Fibroblast of pulmonary artery (primary cell): ENCODE data around the gene SLC37A4.
"Not testable (repeated sequence)": the region's sequence is repeated elsewhere in the genome, so short reads cannot be mapped to it uniquely, and the experiment has no call there.

Experiments
- DNase-seq: peaks from one replicate; pipeline ENCODE4 v3.0.0-alpha.2; 2010; ENCODE audit warnings: low read depth
- H3K4me3 ChIP-seq: replicated peaks from 2 replicates; pipeline ENCODE4 v1.5.1; 2011; ENCODE audit warnings: low read depth, mild to moderate bottlenecking, control low read depth, low read length, moderate library complexity
- TF ChIP-seq, protein P1 (sequence below): IDR thresholded peaks from 2 replicates; pipeline ENCODE4 v1.5.1; 2011; ENCODE audit warnings: mild to moderate bottlenecking, control low read depth, low read length, inconsistent platforms; ENCODE audit errors: missing control alignments

The SLC37A4 gene

DNA sequence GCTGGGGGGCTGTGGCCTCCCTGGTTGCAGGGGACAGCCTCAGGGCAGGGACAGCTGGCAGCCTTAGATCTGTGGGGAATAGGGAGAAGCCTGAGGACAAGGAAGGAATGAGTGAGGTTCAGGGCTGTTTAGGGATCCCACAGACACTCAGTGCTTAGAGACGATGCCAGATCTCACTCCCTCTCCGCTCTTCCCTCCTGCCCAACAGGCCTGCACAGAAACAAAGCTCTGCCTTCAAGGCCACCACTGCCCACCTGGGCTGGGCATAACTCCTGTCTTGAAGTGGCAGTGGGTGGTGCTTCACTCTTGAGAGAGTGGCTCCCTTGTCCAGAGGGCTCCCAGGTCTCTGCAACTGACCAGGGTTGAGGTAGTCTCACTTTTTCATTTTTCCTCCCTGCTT, 45.9 kb downstream of the SLC37A4 start:
- DNase-seq, result no peak
- TF ChIP-seq, protein P1, sequence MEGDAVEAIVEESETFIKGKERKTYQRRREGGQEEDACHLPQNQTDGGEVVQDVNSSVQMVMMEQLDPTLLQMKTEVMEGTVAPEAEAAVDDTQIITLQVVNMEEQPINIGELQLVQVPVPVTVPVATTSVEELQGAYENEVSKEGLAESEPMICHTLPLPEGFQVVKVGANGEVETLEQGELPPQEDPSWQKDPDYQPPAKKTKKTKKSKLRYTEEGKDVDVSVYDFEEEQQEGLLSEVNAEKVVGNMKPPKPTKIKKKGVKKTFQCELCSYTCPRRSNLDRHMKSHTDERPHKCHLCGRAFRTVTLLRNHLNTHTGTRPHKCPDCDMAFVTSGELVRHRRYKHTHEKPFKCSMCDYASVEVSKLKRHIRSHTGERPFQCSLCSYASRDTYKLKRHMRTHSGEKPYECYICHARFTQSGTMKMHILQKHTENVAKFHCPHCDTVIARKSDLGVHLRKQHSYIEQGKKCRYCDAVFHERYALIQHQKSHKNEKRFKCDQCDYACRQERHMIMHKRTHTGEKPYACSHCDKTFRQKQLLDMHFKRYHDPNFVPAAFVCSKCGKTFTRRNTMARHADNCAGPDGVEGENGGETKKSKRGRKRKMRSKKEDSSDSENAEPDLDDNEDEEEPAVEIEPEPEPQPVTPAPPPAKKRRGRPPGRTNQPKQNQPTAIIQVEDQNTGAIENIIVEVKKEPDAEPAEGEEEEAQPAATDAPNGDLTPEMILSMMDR, result no peak

DNA sequence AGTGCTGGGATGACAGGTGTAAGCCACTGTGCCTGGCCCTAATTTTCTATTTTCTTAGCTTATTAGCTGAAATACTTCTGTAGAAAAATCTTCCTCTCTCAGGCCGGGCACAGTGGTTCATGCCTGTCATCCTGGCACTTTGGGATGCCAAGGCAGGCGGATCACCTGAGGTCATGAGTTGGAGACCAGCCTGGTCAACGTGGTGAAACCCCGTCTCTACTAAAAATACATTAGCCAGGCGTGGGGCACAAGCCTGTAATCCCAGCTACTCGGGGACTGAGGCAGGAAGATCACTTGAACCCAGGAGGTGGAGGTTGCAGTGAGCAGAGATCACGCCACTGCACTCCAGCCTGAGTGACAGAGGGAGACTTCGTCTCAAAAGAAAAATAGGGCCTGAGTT, 46.3 kb downstream of the SLC37A4 start:
- not testable (repeated sequence) for H3K4me3 ChIP-seq, DNase-seq

More for the DNA sequence above, 45.9 kb downstream of the SLC37A4 start:
- no peak overlapping the region for H3K4me3 ChIP-seq

DNA sequence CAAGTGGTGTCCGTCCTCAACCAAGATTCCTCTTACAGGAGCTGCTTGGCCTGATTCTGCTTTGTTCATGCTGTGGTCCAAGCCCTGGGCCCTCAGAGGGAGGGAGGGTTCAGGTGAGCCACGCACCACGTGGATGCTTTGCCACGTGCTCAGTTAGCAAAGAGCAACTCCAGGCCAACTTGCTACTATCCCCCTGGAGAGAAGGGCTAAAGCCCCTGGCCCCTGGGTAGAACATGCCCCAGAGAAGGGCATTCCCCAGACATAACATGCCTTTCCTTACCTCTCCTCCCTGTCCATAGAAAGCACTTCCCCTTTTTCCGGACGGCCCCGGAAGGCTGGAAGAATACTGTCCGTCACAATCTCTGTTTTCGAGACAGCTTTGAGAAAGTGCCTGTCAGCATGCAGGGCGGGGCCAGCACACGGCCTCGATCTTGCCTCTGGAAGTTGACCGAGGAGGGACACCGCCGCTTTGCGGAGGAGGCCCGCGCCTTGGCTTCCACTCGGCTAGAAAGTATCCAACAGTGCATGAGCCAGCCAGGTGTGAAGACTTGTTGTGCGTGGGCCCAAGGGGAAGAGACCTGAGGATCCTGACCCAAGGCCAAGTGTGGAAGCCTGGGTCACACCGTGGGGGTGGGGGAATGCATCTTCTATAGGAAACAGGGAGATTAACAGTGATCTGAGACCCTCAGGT, 50.3 kb downstream of the SLC37A4 start:
- DNase-seq, result peak; percentile 14
- H3K4me3 ChIP-seq, result no peak overlapping the region
- TF ChIP-seq, protein P1, result no peak

DNA sequence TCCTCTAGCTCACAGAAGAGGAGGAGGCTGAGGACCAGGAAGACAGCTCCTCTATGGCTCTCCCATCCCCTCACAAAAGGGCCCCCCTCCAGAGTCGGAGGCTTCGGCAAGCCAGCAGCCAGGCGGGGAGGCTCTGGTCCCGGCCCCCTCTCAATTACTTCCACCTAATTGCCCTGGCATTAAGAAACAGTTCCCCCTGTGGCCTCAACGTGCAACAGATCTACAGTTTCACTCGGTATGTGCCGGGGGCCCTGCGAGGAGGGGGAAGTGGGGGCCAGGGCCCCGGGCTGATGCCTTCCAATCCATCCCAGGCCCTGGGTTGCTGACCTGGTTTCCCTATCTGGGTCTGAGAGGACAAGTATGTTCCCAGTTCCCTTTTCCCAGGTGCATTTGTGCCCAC, 51.2 kb downstream of the SLC37A4 start:
- H3K4me3 ChIP-seq, result no peak overlapping the region
- no peak for DNase-seq
- TF ChIP-seq, protein P1, result no peak

DNA sequence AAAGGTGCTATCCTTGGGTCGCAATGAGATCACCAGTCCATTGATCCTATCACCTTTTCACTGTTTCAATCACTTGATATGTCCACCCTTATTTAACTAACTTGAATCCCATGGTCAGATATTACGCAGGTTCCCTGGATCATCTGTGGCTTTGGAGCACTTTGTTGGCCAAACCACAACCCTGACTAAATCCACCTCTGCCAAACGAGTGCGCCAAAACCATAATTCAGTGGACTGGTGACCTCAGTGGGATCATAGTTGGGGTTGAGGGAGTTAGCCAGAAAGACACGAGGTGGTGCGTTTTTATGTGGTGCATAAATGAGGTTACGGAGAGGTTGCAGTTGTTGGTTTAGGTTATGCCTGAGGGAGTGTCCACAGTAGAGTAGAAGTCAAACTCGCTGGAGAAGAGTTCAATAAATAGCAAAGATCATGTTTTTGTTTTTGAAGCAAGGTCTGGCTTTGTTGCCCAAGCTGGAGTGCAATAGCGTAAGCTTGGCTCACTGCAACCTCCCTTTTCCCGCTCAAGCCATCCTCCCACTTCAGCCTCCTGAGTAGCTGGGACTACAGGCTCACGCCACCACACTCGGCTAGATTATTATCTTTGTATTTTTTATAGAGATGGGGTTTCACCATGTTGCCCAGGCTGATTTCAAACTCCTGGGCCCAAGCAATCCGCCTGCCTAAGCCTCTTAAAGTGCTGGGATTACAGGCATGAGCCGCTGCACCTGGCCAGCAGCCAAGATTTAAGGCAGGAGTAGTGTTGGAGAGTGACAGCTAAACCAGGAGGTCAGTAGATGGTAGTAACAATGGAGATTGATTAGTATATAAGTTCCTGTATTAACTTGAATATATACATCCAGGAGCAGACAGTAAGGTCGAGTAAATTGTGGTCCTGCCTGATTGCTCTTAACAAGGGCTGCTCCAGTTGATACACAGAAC, 54.6 kb downstream of the SLC37A4 start:
- TF ChIP-seq, protein P1, result no peak
- no peak for DNase-seq
- no peak overlapping the region for H3K4me3 ChIP-seq
